Measurements from ENCODE around the gene FNDC3A.

GRCh38 chr13:49245101-49245500 lies 269.4 kb downstream of the FNDC3A start:
- TF ChIP-seq CTCF (IDR thresholded peaks at IDR 0.05) (no peak), POLR2A (IDR thresholded peaks at IDR 0.05) (no peak)

Data from heart left ventricle (tissue), 13 donors.